Pericardium fibroblast (primary cell): ENCODE measurements around the gene CFI. TPM values are rescaled to one million over a fixed set of nuclear protein-coding genes. Genes with fewer than 3 reads are reported as not detected.

Source experiments
- total RNA-seq: library from RNA; depleted of rRNA; stranded (reverse); fragments of >200 nt; gene quantifications from 2 replicates; pipeline ENCODE4 v1.2.3, GENCODE V29; 2015

The CFI gene
- total RNA-seq = 16.7 and 38.8 TPM in 2 replicates

DNA sequence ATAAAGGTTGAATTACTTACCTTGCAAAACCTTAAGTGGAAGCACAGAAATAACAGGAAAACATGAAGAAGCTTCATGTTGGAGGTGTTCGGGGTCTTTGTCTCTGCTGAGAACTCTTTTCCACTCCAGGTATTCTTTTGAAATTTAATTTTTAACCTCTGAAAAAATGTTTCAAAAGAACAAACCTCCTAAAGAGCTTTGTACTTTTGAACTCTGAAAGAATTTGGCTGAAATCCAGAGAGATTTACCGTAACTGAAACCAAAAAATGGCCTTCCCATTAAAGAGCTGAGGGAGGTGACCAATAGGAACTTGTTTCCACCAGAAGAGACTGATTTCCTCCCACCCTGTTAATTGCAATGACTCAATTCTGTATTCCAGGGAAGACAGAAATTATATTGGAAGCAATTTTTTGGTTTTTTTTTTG, at the start of gene CFI:
Gene CFI, minus strand, starts transcription at position 105 of the 425 bp plus-strand sequence. Its CDS starts 28 bp downstream, at position 77.

DNA sequence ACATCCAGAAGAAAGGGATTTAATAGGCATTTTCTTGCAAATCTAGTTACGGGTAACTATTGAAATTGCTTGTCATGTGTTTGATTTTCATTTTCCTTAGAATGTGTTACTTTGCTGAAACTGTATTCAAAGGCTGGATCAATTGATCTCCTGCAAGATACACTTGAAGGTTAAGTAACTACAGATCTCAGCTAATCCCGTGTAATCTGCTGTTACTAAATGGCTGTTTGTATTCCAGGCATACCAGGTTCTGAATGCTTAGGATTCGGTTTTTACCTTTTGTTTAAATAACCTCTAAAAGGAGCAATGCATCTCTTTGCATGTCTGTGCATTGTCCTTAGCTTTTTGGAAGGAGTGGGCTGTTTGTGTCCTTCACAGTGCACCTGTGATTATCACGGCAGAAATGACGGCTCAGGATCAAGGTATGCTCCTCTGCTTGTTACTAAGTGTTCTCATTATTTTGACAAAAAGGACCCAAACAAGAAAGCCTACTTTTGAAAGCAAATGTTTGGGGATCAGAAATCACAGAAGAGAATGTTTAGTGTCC, 46.2 kb upstream of the CFI start, which contains the start of gene LRIT3:
Gene LRIT3, plus strand, starts transcription at position 212 of the 547 bp plus-strand sequence. Its CDS starts 95 bp downstream, at position 307.

DNA sequence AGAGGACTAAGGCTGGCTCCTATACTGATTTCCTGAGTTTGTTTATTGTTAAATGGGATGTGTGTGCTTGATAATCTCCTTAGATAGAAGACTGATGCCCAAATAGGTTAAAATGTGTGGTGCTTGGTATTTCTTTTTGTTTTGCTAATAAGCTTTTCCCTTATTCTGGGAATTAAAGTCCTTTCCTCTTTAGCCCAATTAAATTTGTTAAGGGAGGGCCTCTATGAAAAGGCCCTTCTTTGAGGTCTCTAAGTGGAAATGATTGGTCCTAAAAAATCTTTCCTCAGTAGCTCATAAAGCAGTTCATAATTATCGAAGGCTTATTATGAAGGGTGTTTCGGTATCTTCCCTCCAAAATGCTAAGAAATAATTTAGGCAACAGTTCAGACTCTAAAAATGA, 25.9 kb upstream of the CFI start, which contains the start of gene RRH:
Gene RRH, plus strand, starts transcription at position 301 of the 400 bp plus-strand sequence. Its CDS starts 56 bp downstream, at position 357.

DNA sequence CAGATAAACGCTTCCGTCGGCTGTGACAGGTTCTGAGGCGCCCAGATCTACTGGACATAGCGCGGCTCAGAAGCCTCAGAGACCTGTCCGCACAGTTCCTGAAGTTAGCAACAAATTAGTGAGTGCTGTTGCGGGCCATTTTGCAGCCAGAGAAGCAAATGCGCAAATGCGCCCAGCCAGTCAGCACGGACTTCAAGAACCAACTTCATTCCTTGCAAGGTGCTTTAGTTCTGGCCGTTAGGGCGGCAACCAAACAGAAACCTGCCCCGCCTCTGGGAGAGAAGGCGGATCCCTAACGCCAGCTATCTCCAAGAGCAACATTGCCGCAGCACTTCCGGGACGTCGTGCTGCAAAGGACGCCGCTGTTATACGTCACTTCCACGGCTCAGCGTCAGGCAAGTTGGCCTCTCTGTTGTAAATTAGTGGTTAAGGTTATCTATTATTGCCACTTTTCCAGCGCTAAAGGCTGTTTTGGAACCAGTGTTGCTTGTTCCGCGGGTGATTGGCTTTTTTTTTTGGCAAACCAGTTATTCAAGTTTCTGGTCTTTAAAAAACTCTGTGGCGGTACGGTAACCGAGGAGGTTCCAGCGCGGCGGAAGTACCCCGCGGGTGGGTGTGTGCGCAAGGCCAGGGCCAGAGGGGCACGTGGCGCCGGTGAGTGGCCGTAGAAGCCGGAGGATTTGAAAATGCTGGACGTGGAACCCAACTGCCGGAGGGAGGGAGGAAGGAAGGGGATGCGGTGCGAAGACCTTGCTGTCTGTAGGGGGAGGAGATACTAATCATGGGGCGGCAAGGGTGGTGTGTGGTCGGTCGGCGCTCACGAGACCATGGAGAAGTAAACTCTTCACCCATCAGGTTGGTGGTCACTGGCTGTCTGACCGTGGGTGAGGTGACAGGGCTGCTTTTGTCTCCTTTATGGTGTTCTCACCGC, 13.6 kb upstream of the CFI start, which contains the start of gene GAR1:
Gene GAR1, plus strand, starts transcription at position 612 of the 931 bp plus-strand sequence. CDS start 403 bp downstream, outside the sequence.

DNA sequence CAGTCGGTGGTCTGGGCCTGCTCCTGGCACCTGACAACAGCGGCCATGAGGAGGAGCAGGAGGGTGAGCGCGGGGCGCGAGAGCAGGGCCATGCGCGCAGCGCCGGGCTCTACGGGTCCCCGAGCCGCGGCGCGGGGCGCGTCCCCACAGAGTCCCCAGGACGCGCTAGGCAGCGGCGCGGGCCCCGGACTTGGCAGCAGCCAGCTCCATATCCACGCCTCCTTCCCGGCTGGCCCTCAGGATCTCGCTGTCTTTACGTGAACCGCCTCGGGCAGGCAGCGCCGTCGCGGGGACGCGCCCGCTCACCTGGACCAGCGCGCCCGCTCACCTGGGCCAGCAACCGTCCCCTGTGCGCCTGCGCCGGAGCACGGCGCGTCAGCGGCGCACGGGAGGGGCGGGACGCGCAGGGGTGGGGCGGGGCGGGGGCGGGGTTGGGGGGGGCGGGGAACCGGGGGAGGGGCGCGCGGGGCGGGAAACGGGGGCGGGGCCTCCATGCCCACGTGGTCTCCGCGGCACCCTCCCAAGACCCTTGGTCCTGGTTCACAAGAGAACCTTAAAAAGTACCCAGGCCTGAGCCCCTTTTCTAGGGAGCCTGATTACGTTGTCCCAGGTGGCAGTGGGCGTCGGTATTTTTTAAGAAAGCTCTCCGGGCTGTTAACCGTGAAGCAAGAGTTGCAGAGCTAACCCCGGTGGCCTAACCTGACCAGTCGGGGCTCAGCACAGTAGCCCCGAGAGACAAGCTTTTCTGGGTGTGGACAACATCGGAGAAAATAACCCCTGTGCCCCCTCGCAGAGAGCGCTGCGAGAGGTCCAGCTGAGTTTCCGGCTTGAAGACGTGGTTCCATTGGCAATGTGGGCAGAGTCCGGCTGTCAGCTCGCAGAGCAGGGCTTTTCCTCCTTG, 71.8 kb downstream of the CFI start, which contains the start of gene PLA2G12A:
Gene PLA2G12A, minus strand, starts transcription at position 353 of the 901 bp plus-strand sequence. Its CDS starts 261 bp downstream, at position 92.

DNA sequence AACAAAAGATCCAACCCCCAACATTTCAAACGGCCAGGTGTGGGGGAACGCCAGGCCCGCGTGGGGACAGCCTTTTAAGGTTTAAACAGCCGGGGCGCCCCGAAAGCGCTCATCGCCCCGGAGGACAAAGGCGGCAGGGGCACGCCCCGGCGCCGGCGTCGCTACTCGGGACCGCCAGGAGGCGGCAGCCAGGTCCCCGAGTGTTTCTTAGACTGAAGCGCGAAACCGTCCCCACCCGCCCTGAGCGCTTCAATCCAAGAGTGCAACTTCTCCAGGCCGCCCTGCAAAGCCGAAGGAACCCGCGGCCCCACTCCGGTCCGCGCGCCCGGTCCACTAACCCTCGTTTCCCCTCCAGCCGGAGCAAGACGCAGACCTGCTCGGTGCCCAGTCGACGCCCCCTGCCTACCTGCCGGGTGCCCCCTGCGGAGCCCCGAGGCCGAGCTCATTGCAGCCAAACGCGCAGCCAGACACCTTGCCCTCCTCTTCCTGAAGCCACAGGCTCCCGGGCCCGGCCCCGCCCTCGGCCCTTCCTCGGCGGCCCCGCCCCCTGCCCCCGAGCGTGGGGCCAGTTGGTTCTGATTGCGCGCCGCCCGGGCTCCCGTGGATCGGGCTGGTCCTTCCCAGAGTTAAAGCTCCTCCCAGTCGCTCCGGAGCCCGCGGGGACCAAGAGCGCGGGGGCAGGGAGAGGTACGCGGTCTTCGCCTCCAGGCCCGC, 98.7 kb downstream of the CFI start, which contains the start of gene CASP6:
Gene CASP6, minus strand, starts transcription at position 496 of the 714 bp plus-strand sequence. Its CDS starts 50 bp downstream, at position 446.

Other genes starting within 250 kb of the CFI start
- gene MCUB, start 241.8 kb downstream of the CFI start, total RNA-seq = 12.8 and 28.0 TPM in 2 replicates
- gene CASP6, start 98.6 kb downstream of the CFI start, total RNA-seq = 13.0 and 17.5 TPM in 2 replicates
- 13.2 and 16.7 TPM in 2 replicates for gene PLA2G12A, start 71.9 kb downstream of the CFI start, total RNA-seq
- gene GAR1, start 13.8 kb upstream of the CFI start, total RNA-seq = 6.7 and 13.1 TPM in 2 replicates
- gene RRH, start 26.0 kb upstream of the CFI start, total RNA-seq = not detected in 2 replicates
- gene LRIT3, start 46.1 kb upstream of the CFI start, total RNA-seq = not detected in 2 replicates
- not detected in 2 replicates for gene EGF, start 110.9 kb upstream of the CFI start, total RNA-seq